Epithelial cell of esophagus (primary cell): ENCODE data around the gene BLNK.

Experiments
- DNase-seq: peaks from one replicate; pipeline ENCODE4 v3.0.0; 2010; ENCODE audit warnings: low read depth
- H3K4me3 ChIP-seq: 2 replicates; pipeline ENCODE4 v1.5.1; 2011; ENCODE audit warnings: mild to moderate bottlenecking, low read length, control low read depth
- TF ChIP-seq, protein P1 (sequence below): IDR thresholded peaks from 2 replicates; pipeline ENCODE4 v1.5.1; 2011; ENCODE audit warnings: low read depth, mild to moderate bottlenecking, low read length, control low read depth, inconsistent platforms; ENCODE audit not compliant: insufficient read depth; ENCODE audit errors: missing control alignments

Gene BLNK

DNA sequence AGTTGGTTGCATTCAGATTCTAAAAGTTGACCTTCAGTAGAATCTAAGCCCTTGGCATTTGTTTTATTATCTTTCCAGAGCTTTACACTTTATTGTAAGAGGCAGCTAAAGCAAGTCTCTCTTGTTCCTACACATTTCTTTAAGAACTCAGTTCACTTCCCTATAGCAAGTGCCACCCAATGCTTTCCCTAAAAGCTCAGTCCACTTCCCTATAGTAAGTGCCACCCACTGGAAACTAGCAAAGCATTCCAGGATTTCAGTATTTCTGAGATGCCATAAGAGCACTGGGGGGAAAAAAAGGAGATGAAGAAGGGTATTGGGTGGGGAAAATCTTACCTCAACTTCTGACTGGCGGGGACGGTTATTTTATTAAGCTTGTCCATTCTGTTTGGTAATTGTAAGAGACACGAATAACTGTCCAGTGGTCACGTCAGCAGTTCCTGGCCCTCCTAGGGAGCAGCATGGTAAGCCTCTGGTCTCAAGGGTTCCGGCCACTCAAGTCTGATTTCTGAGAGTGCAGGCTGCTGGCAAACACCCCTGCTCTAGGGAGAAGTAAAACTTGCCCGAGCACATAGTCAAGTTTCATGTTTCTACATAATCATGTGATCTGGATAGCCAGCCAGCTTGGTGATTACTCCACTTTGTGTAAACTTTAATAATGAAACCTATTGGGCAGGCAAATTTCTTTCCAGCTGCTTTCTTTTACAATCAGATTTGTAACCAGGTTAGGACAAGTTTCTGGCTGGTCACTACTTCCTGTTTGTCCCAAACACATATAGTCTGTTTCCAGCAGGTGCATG, at the start of gene BLNK:
Gene BLNK (minus strand): TSS at position 554 of the 800 bp plus-strand sequence. CDS start 171 bp downstream, at position 383.
- peak; percentile 90 for DNase-seq
- H3K4me3 ChIP-seq: peak within 1 kb of the TSS; percentile 73
- TF ChIP-seq, protein P1, sequence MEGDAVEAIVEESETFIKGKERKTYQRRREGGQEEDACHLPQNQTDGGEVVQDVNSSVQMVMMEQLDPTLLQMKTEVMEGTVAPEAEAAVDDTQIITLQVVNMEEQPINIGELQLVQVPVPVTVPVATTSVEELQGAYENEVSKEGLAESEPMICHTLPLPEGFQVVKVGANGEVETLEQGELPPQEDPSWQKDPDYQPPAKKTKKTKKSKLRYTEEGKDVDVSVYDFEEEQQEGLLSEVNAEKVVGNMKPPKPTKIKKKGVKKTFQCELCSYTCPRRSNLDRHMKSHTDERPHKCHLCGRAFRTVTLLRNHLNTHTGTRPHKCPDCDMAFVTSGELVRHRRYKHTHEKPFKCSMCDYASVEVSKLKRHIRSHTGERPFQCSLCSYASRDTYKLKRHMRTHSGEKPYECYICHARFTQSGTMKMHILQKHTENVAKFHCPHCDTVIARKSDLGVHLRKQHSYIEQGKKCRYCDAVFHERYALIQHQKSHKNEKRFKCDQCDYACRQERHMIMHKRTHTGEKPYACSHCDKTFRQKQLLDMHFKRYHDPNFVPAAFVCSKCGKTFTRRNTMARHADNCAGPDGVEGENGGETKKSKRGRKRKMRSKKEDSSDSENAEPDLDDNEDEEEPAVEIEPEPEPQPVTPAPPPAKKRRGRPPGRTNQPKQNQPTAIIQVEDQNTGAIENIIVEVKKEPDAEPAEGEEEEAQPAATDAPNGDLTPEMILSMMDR: no peak

DNA sequence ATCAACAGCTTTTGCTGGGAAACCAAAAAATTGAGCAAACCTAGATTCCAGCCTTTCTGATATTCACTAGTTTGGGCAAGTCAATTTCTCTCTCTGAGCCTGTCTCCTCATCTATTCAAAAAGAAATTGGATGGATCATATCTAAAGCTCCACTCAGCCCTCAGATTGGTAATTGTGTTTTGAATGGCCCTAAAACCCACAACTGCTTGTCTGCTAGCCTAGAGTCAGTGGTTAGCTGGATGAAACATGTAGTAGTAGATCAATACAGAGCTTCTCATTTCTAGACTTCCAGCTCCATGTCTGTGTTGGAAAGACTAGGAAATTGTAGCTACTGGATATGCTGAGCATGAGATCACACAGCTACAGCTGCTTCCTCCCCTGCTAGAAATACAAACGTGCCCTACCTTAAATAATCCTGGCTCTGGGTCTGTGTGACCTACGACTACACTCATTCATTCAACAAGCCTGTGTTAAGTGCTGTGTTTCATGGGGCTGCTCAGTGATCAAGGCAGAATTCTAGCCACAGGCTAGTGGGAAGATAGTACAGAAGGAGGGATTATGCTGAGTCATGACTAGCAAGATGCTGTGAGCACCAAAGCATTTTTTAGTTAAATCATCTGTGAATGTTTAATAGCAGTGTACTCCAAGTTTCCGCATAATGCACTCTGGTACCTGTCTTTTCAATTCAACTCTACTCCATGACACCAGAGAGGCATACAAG, 48.5 kb upstream of the BLNK start:
- no peak for DNase-seq
- TF ChIP-seq, protein P1: no peak
- no peak overlapping the region for H3K4me3 ChIP-seq

DNA sequence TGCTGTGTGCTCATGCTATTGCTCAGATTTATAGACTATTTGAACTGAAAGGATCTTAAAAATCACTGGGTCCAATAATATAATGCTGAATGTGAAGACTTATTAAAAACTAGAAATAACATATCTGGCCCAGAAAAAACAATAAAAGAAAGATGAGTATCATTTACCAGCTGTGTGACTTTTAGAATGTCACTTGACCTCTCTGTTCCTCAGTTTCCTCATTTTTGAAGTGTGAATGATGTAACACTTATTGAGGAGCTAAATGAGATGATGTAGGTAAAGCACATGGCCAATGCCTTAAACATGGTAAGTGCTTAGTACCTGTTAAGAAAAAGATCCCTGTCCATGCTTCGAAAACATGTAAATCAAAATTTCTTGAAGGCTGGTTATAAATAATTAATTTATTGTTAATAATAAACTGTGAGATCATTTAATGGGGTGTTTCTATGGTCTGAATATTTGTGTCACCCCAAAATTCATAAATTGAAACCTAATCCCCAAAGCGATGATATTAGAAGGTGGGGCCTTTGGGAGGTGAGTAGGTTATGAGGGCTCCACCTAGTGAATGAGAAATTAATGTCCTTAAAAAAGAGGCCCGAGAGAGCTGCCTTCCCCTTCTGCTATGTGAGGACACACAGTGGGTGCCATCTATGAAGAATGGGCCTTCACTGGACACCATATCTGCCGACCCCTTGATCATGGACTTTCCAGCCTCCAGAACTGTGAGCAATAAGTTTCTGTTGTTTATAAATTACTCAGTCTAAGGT, 45.9 kb upstream of the BLNK start:
- no peak for DNase-seq
- TF ChIP-seq, protein P1: no peak
- H3K4me3 ChIP-seq: no peak overlapping the region

DNA sequence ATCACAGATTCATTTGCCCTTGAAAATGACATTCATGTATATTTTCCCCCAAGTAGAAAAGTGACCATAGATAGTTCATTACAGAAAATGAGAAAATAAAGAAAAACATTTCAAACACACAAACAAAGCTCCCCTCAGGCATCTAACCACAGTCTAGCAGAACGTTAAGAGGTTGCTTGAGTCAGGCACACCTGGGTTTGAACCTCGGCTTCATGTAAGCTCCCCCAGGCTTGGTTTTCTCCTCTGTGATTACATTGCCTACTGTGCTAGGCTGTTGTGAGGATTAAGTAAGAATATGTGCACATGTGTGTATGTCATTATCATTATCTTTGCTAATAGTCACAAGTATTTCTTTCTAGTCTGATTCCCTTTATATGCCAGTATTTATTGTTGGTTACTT, 42.0 kb upstream of the BLNK start:
- TF ChIP-seq, protein P1: no peak
- no peak for DNase-seq
- H3K4me3 ChIP-seq: no peak overlapping the region

DNA sequence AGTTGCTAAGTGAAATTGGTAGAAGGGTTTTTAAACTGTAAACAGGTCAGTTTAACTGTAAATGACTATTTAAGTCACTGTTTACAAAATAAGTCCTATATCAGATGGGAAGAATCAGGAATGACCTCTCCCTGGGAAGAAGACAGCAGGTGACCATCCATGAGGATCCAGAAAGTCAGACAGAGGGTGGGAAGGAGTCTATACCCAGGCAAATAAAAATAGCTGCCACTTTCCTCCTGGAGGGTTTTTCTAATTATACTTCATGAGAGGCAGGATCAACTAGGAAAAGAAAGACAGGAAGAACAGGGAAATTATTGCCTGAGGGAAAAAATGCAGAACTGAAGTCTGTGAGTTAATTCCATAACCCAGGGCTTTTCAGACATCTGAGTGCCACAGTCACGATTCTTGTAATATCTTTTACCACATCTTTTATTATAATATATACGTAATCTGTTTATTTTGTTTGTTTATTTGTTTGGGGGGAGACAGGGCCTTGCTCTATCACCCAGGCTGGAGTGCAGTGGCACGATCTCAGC, 39.9 kb upstream of the BLNK start:
- TF ChIP-seq, protein P1: no peak
- H3K4me3 ChIP-seq: no peak overlapping the region

DNA sequence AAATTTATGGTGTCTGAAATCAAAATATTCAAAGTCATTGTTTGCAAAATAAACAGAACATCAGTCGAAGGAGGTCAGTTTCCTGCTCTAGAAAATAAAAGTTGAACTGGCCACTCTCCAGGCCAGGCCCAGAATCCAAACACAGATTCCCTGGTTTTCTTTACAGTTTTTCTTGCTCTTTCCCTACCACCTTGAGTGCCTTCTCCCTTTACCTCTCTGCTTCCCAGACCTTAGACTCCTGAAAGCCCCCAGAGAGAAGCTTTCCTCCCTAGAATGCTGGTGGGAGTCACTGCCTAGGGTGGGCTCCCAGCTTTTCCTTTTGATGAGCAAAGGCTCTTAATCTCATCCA, 38.9 kb upstream of the BLNK start:
- TF ChIP-seq, protein P1: no peak
- no peak for DNase-seq
- no peak overlapping the region for H3K4me3 ChIP-seq

More for the DNA sequence above, 39.9 kb upstream of the BLNK start:
- no peak for DNase-seq
